Neuronal stem cell (in vitro differentiated cells): ENCODE data around the gene SHMT2.

Experiments used
- DNase-seq: peaks from one replicate; pipeline ENCODE4 v3.0.0-alpha.2; 2013; ENCODE audit warnings: low spot score
- H2AFZ ChIP-seq: one replicate; pipeline ENCODE4 v1.6.1; 2013; ENCODE audit warnings: mild to moderate bottlenecking, low read length, inconsistent platforms
- H2AK5ac ChIP-seq: 2 replicates; pipeline ENCODE4 v1.6.1; 2013; ENCODE audit warnings: low read depth, mild to moderate bottlenecking, inconsistent platforms, low read length, moderate library complexity, mixed read lengths
- H2BK120ac ChIP-seq: 2 replicates; pipeline ENCODE4 v1.6.1; 2013; ENCODE audit warnings: low read depth, mild to moderate bottlenecking, inconsistent platforms, low read length, moderate library complexity, mixed read lengths
- H2BK12ac ChIP-seq: one replicate; pipeline ENCODE4 v1.6.1; 2013; ENCODE audit warnings: low read length, inconsistent platforms
- H2BK15ac ChIP-seq: 2 replicates; pipeline ENCODE4 v1.6.1; 2013; ENCODE audit warnings: mild to moderate bottlenecking, low read length, inconsistent platforms, mixed read lengths
- H2BK5ac ChIP-seq: one replicate; pipeline ENCODE4 v1.6.1; 2013; ENCODE audit warnings: inconsistent platforms, mild to moderate bottlenecking, low read length, moderate library complexity
- H3K14ac ChIP-seq: one replicate; pipeline ENCODE4 v1.6.1; 2013; ENCODE audit warnings: low read length, inconsistent platforms
- H3K18ac ChIP-seq: 2 replicates; pipeline ENCODE4 v1.6.1; 2013; ENCODE audit warnings: low read length, inconsistent platforms
- H3K23ac ChIP-seq: 2 replicates; pipeline ENCODE4 v1.6.1; 2013; ENCODE audit warnings: low read depth, mild to moderate bottlenecking, mixed read lengths, low read length, inconsistent platforms; ENCODE audit not compliant: poor library complexity
- H3K27ac ChIP-seq: replicated peaks from 3 replicates; pipeline ENCODE4 v1.5.1; 2013; ENCODE audit warnings: low read length, inconsistent platforms
- H3K27me3 ChIP-seq, 3 experiments: 2 replicates each; pipeline ENCODE4 v1.6.1; 2013; ENCODE audit warnings: low read length in 3 of 3, mild to moderate bottlenecking in 2 of 3, inconsistent platforms in 1 of 3, low read depth in 1 of 3, mixed read lengths in 1 of 3, moderate library complexity in 1 of 3; ENCODE audit not compliant: control insufficient read depth in 3 of 3, insufficient read depth in 3 of 3
- H3K36me3 ChIP-seq, 2 donors: replicated peaks in 1 of 2; 2 replicates each; pipeline ENCODE4 v1.6.1; 2013; ENCODE audit warnings: low read length in 2 of 2; ENCODE audit not compliant: control insufficient read depth in 2 of 2, insufficient read depth in 2 of 2
- H3K4ac ChIP-seq: 2 replicates; pipeline ENCODE4 v1.6.1; 2013; ENCODE audit warnings: inconsistent platforms, mild to moderate bottlenecking, low read length, moderate library complexity
- H3K4me1 ChIP-seq, 2 donors: 1 replicate in 1 of 2; 2 replicates in 1 of 2; pipeline ENCODE4 v1.6.1; 2013; ENCODE audit warnings: low read length in 2 of 2, low read depth in 1 of 2; ENCODE audit not compliant: control insufficient read depth in 2 of 2, insufficient read depth in 1 of 2
- H3K4me2 ChIP-seq: one replicate; pipeline ENCODE4 v1.6.1; 2013; ENCODE audit warnings: mild to moderate bottlenecking, low read length, inconsistent platforms; ENCODE audit not compliant: insufficient read depth, poor library complexity, severe bottlenecking
- H3K4me3 ChIP-seq, 2 donors: 2 replicates each; pipeline ENCODE4 v1.5.1; 2013; ENCODE audit warnings: low read length in 2 of 2, mild to moderate bottlenecking in 2 of 2, inconsistent platforms in 1 of 2, moderate library complexity in 1 of 2
- H3K79me1 ChIP-seq: one replicate; pipeline ENCODE4 v1.6.1; 2013; ENCODE audit warnings: low read depth, mild to moderate bottlenecking, inconsistent platforms, low read length, moderate library complexity
- H3K9ac ChIP-seq: one replicate; pipeline ENCODE4 v1.6.1; 2013; ENCODE audit warnings: mild to moderate bottlenecking, low read depth, low read length, inconsistent platforms; ENCODE audit not compliant: poor library complexity
- H3K9me3 ChIP-seq, 2 donors: replicated peaks in 1 of 2; 2 replicates each; pipeline versions ENCODE3 to v1.6.1; 2013; ENCODE audit warnings: low read length in 2 of 2, mild to moderate bottlenecking in 2 of 2, inconsistent platforms in 1 of 2, low read depth in 1 of 2, mixed read lengths in 1 of 2, moderate library complexity in 1 of 2; ENCODE audit not compliant: control insufficient read depth in 2 of 2, insufficient read depth in 1 of 2
- H4K8ac ChIP-seq: one replicate; pipeline ENCODE4 v1.6.1; 2013; ENCODE audit warnings: low read depth, mild to moderate bottlenecking, inconsistent platforms, low read length, moderate library complexity
- H4K91ac ChIP-seq: one replicate; pipeline ENCODE4 v1.6.1; 2013; ENCODE audit warnings: low read length, low read depth, mild to moderate bottlenecking, inconsistent platforms; ENCODE audit not compliant: poor library complexity
- WGBS, 2 donors: extraction: QIAGEN DNeasy Blood & Tissue Kit; methylation state at CpG; one replicate each; pipeline ENCODE4 v1.1.7; 2013; ENCODE audit warnings: missing lambda C conversion rate in 2 of 2, mixed read lengths in 1 of 2; ENCODE audit not compliant: insufficient read length in 2 of 2, insufficient replicate concordance in 1 of 2; ENCODE audit errors: extremely low coverage in 2 of 2; 5-methylcytosine and 5-hydroxymethylcytosine counted together

SHMT2 gene

GRCh38 chr12:57216921-57217879, 12.3 kb upstream of the SHMT2 start:
- Histone ChIP-seq H3K4me3 (peak overlapping the region; percentile 29 to 65), H3K79me1 (no peaks in the 10 kb centered on the region), H3K27me3 (peaks cover 50 to 85% (median 74%) of the 10 kb centered on the region in 3 experiments), H2BK12ac (peak overlapping the region; percentile 4), H4K91ac (no peak overlapping the region), H3K9ac (peak overlapping the region; percentile 81), H3K36me3 (peaks cover 3 to 14% of the 10 kb centered on the region in 2 donors), H3K27ac (no peak overlapping the region), H3K4ac (no peak overlapping the region), H3K4me2 (peak overlapping the region; percentile 92), H3K9me3 (no peaks in the 10 kb centered on the region), H2BK5ac (no peak overlapping the region), H3K14ac (peak overlapping the region; percentile 44), H2AK5ac (peak overlapping the region; percentile 60), H3K23ac (peak overlapping the region; percentile 98), H2AFZ (peak overlapping the region; percentile 83), H3K4me1 (peaks cover 32 to 37% of the 10 kb centered on the region in 2 donors), H3K18ac (peak overlapping the region; percentile 71), H4K8ac (no peak overlapping the region), H2BK15ac (peak overlapping the region; percentile 33), H2BK120ac (no peak overlapping the region)
- DNase-seq, result no peak
- no CpG with 5 or more reads among the region's 63 CpGs for WGBS, 2 donors

DNA sequence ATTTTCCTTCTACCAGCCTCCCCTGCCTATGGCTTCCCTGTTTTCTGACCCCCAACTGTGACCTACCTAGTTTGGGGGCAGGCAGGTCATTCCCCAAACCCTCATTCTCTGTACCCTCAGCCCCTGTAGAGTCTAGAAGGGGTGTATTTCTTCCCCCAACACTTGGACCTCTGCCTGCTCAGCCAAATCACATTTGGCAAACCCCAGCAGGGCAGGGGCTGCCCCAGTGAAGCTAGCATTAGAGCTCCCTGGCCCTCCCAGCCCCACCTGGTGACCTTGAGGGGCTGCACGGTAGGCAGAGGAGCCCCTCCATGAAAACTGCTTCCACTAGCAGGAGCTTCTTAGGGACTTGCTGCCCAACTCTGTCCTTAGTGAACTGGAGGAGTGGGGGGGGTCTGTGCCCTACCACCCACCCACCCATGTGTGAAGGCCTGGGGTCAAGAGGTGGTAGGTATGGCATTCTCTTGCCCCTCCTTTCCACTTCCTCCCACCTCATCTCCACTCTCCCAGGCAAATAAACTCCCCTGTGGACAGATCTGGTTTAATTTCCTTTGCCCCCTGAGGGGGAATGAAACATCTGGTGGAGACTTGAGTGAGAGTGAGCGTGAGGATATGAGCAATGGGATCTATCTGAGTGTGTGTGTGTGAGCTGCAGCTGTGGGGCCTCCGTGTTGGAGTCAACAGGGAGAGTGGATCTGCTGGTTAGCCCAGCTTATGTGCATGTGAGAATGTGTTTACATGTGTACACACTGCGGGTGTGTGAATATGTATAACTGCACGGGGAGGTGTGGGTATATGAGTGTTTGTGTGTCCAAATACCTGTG, 11.3 kb upstream of the SHMT2 start:
- Histone ChIP-seq H3K79me1 (no peaks in the 10 kb centered on the region), H3K14ac (no peak overlapping the region), H4K8ac (no peak overlapping the region), H3K4me2 (no peak overlapping the region), H4K91ac (no peak overlapping the region), H3K18ac (no peak overlapping the region), H3K9me3 (peaks cover 0 to under 1% of the 10 kb centered on the region in 2 donors), H3K27ac (no peak overlapping the region), H2AK5ac (no peak overlapping the region), H2BK12ac (no peak overlapping the region), H3K23ac (peak overlapping the region; percentile 4), H3K4me1 (peaks cover 32 to 37% of the 10 kb centered on the region in 2 donors), H2BK15ac (no peak overlapping the region), H3K27me3 (peaks cover 50 to 96% (median 85%) of the 10 kb centered on the region in 3 experiments), H3K4ac (no peak overlapping the region), H3K4me3 (peak overlapping the region in 1 of 2 donors; percentile 23), H2BK120ac (no peak overlapping the region), H3K36me3 (peaks cover 0 to 5% of the 10 kb centered on the region in 2 donors), H3K9ac (no peak overlapping the region), H2BK5ac (no peak overlapping the region), H2AFZ (no peak overlapping the region)
- no peak for DNase-seq
- no CpG with 5 or more reads among the region's 5 CpGs for WGBS, 2 donors

DNA sequence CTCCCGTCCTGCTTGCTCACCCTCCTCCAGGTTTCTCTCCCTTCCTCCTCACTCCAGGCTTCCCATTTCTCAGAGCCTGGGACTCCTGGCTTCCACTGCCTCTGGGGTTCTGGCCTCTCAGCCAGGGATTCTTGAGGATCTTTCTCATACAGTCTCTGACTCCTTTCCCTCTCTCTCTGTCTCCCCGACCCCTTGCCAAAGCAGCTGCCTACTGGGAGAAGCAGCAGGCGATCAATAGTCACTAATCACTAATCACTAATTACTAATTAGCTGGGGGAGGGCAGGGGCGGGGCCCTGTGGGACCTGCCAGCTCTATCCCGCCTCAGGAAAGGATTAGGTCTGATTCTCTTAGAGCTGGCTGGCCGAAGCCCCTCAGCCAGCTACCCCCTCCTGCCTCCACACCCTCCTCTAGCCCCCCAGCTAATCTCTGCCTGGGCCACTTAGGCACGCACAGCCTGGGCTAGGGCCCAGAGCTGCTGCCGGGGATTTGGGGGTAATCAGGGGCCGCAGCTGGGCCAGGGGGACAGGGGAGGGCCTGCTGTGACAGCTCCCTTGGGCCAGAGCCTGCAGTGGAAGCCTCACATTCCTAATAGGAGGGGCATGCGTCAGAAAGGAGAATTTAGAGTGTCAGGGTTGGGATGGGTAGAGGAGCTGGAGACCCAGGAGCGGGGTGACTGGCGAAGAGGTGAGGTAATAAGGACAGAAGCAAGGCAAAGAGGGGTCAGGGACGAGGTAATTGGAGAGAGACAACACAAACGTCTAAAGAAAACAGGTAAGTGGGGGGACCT, 10.1 kb upstream of the SHMT2 start:
- Histone ChIP-seq H3K18ac (peak overlapping the region; percentile 35), H2BK5ac (no peak overlapping the region), H3K9ac (peak overlapping the region; percentile 93), H2BK15ac (no peak overlapping the region), H3K27me3 (peaks cover 54 to 99% (median 96%) of the 10 kb centered on the region in 3 experiments), H3K9me3 (peaks cover 0 to 2% of the 10 kb centered on the region in 2 donors), H3K14ac (no peak overlapping the region), H2BK12ac (no peak overlapping the region), H3K79me1 (no peaks in the 10 kb centered on the region), H3K4me2 (peak overlapping the region; percentile 36), H3K27ac (no peak overlapping the region), H3K4me3 (no peak overlapping the region), H4K91ac (no peak overlapping the region), H3K4ac (no peak overlapping the region), H2BK120ac (no peak overlapping the region), H2AK5ac (peak overlapping the region; percentile 48), H3K23ac (no peak overlapping the region), H4K8ac (no peak overlapping the region), H2AFZ (no peak overlapping the region), H3K36me3 (no peaks in the 10 kb centered on the region), H3K4me1 (peaks cover 28 to 31% of the 10 kb centered on the region in 2 donors)
- no peak for DNase-seq
- no CpG with 5 or more reads among the region's 14 CpGs for WGBS, 2 donors
